GM23248 (cell line): ENCODE data around the gene OCEL1. TPM values are rescaled to one million over a fixed set of nuclear protein-coding genes. Genes with fewer than 3 reads are reported as not detected.
A peak's percentile ranks its signal among the peaks of the same experiment; 100 is the strongest.

Experiments
- DNase-seq: peaks from one replicate; pipeline ENCODE4 v3.0.0-alpha.2; 2015
- H2AFZ ChIP-seq: fragments of 200-600 bp; sonication (generic); 2 replicates; pipeline ENCODE4 v1.6.1; 2016; ENCODE audit warnings: antibody characterized with exemption
- H3F3A ChIP-seq: fragments of 200-600 bp; sonication (generic); 2 replicates; pipeline ENCODE4 v1.6.1; 2016; ENCODE audit warnings: mild to moderate bottlenecking, antibody characterized with exemption, mixed run types; ENCODE audit not compliant: insufficient read depth
- H3K27ac ChIP-seq: fragments of 200-600 bp; sonication (generic); 2 replicates; pipeline ENCODE4 v1.5.1; 2016; ENCODE audit warnings: mild to moderate bottlenecking
- H3K27me3 ChIP-seq: fragments of 200-600 bp; sonication (generic); replicated peaks from 2 replicates; pipeline ENCODE4 v1.6.1; 2016; ENCODE audit warnings: mild to moderate bottlenecking; ENCODE audit not compliant: insufficient read depth
- H3K36me3 ChIP-seq: fragments of 200-600 bp; sonication (generic); 2 replicates; pipeline ENCODE4 v1.6.1; 2016; ENCODE audit warnings: low read depth, mild to moderate bottlenecking
- H3K4me1 ChIP-seq: fragments of 200-600 bp; sonication (generic); 2 replicates; pipeline ENCODE4 v1.6.1; 2016; ENCODE audit warnings: mild to moderate bottlenecking; ENCODE audit not compliant: insufficient read depth
- H3K4me2 ChIP-seq: fragments of 200-600 bp; sonication (generic); one replicate; pipeline ENCODE4 v1.6.1; 2016; ENCODE audit warnings: mild to moderate bottlenecking; ENCODE audit not compliant: unreplicated experiment
- H3K4me3 ChIP-seq: fragments of 200-600 bp; sonication (generic); 2 replicates; pipeline ENCODE4 v1.5.1; 2016; ENCODE audit warnings: mild to moderate bottlenecking
- H3K79me2 ChIP-seq: fragments of 200-600 bp; sonication (generic); 2 replicates; pipeline ENCODE4 v1.6.1; 2016; ENCODE audit warnings: mild to moderate bottlenecking; ENCODE audit not compliant: insufficient read depth
- H3K9ac ChIP-seq: fragments of 200-600 bp; sonication (generic); 2 replicates; pipeline ENCODE4 v1.6.1; 2016; ENCODE audit warnings: mild to moderate bottlenecking
- H3K9me2 ChIP-seq: fragments of 200-600 bp; sonication (generic); 2 replicates; pipeline ENCODE4 v1.6.1; 2016; ENCODE audit warnings: mixed run types, mild to moderate bottlenecking, moderate library complexity; ENCODE audit not compliant: insufficient read depth
- H3K9me3 ChIP-seq: fragments of 200-600 bp; sonication (generic); one replicate; pipeline ENCODE4 v1.6.1; 2017; ENCODE audit warnings: low read depth
- H4K20me1 ChIP-seq: fragments of 200-600 bp; sonication (generic); 2 replicates; pipeline ENCODE4 v1.6.0; 2016; ENCODE audit not compliant: insufficient read depth
- EZH2 ChIP-seq: fragments of 200-600 bp; sonication (generic); IDR thresholded peaks from 2 replicates; pipeline ENCODE4 v1.6.1; 2018; ENCODE audit warnings: antibody characterized with exemption, mild to moderate bottlenecking; ENCODE audit not compliant: insufficient read depth, poor library complexity, severe bottlenecking
- EZH2phosphoT487 ChIP-seq: fragments of 200-600 bp; sonication (generic); IDR thresholded peaks from 2 replicates; pipeline ENCODE4 v1.6.1; 2018; ENCODE audit warnings: antibody characterized with exemption, moderate library complexity, mild to moderate bottlenecking, low read depth; ENCODE audit not compliant: insufficient read depth
- WGBS, 2 experiments: methylation state at CpG; one replicate each; pipeline ENCODE4 v1.1.6; 2015 to 2017; ENCODE audit warnings: low lambda C conversion rate in 2 of 2, low coverage in 1 of 2; ENCODE audit errors: missing lambda C conversion rate in 2 of 2; 5-methylcytosine and 5-hydroxymethylcytosine counted together
- in situ Hi-C: fragments of 300-500 bp; cut with MboI; formaldehyde crosslinking; loops from 2 replicates; pipeline ENCODE4 v1.15.0; 2020
- polyA plus RNA-seq: library from polyadenylated mRNA; unstranded; fragments of >200 nt; fragmentation: Nextera tagmentation; extraction: Ambion mirVana; gene quantifications from 2 replicates; pipeline ENCODE4 v1.2.1, GENCODE V29; 2016
- total RNA-seq: library from RNA; depleted of rRNA; stranded (reverse); fragments of >200 nt; shearing (Covaris generic); gene quantifications from 2 replicates; pipeline ENCODE4 v1.2.3, GENCODE V29; 2014

Gene OCEL1
- total and polyA plus RNA-seq, 2 experiments from 2014 or later: 1.8 to 17.1 TPM

DNA sequence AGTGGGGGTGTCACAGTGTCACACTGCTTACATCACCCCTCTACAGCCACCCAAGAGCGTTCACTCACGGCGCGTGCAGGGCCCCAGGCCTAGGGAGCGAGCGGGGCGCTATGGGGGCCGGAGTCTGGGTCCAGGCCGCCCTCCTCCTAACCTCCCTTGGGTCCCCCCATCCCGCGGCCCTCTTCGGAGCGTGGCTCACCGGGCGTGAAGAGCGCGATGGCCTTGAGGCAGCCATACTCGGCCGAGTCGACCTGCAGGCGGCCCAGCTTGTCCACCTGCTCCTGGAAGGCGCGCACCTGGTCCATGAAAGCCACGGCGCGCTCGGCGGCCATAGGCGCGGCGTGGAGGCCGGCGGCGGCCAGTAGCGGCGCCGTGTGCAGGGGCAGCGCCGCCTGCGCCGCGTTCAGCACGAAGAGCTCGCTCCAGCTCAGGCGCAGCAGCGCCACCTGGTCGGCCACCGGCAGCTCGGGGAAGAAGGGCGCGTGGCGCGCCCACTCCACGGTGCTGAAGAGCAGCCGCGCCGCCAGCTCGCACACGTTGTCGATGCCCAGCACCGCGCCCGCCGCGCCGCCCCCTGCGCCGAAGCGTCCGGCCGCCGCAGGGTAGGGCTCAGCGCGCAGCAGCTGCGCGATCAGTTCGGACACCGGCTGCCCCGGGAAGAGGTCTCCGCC is 9.4 kb downstream of the OCEL1 start:
- no peaks in the 10 kb centered on the region for H3K9me2 ChIP-seq
- H3K4me1 ChIP-seq: no peaks in the 10 kb centered on the region
- peaks cover 5% of the 10 kb centered on the region; the same call in 1 of the 2 replicates for H3K36me3 ChIP-seq
- H3K27me3 ChIP-seq: no peaks in the 10 kb centered on the region
- 7 to 11% methylated on average over 31 to 73 of the region's 80 CpGs for WGBS, 2 experiments
- no peaks in the 10 kb centered on the region for H3K9me3 ChIP-seq
- in situ Hi-C loops: no loop called here
- H3F3A ChIP-seq: no peaks in the 10 kb centered on the region
- 0 out of 2 replicates have a peak overlapping the region, but pooled peaks have one; percentile 19 for H3K27ac ChIP-seq
- H4K20me1 ChIP-seq: no peaks in the 10 kb centered on the region
- peak; percentile 90 for DNase-seq
- peaks cover 72% of the 10 kb centered on the region for H3K79me2 ChIP-seq
- TF ChIP-seq EZH2phosphoT487 (no peak), EZH2 (no peak)
- H3K9ac ChIP-seq: peak overlapping the region; percentile 52
- peak overlapping the region; percentile 63 for H2AFZ ChIP-seq
- peak overlapping the region; percentile 68 for H3K4me3 ChIP-seq
- H3K4me2 ChIP-seq: peak overlapping the region; percentile 73

DNA sequence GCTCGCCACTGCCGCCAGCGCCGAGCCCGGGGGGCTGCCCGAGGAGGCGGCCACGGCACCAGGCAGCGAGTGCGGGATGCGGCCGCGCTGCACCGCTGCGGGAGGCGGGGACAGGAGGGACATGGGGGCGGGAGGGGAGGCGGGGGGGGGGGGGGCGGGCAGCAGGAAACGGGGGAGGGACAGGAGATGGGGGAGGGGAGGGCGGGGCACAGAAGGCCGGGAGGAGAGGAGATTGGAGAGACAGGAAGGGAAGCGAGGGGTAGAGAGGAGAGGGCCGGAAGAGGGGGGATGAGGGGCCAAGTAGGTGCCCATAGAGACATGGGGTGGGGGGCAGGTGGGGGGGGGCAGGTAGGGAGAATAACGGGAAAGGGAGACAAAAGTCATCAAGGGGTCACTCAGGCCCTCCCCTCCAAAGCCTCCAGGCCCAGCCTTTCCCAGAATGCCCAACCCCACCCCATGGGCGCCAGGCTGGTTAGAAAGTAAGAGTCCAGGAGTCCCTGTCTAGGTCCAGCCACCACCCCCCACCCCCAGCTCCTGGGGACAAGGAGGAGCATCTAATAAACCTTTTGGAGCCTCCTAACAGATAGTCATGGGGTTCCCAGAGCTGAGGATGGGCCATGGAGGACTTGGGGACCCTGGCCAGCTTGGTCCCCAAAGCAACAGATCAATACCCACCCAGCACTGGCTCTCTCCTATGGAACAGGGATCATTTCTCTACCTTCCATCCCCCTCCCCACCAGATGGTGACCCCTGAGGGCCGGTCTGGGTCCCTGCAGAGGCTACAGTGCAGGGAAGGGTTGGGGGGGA is 10.1 kb downstream of the OCEL1 start:
- no peak overlapping the region for H3K27ac ChIP-seq
- peak overlapping the region; percentile 68 for H3K4me3 ChIP-seq
- H3K9me2 ChIP-seq: no peaks in the 10 kb centered on the region
- no peaks in the 10 kb centered on the region for H3K9me3 ChIP-seq
- no peaks in the 10 kb centered on the region for H4K20me1 ChIP-seq
- peaks cover 3% of the 10 kb centered on the region; the same call in 1 of the 2 replicates for H3K36me3 ChIP-seq
- no peaks in the 10 kb centered on the region for H3F3A ChIP-seq
- peak overlapping the region; percentile 52 for H3K9ac ChIP-seq
- H2AFZ ChIP-seq: peak overlapping the region; percentile 63; the same call in 1 of the 2 replicates
- no peak for DNase-seq
- in situ Hi-C loops: no loop called here
- H3K79me2 ChIP-seq: peaks cover 74% of the 10 kb centered on the region
- peak overlapping the region; percentile 73 for H3K4me2 ChIP-seq
- H3K27me3 ChIP-seq: no peaks in the 10 kb centered on the region
- 8 to 18% methylated on average over 10 to 26 of the region's 27 CpGs for WGBS, 2 experiments
- H3K4me1 ChIP-seq: no peaks in the 10 kb centered on the region
- TF ChIP-seq EZH2 (no peak), EZH2phosphoT487 (no peak)

DNA sequence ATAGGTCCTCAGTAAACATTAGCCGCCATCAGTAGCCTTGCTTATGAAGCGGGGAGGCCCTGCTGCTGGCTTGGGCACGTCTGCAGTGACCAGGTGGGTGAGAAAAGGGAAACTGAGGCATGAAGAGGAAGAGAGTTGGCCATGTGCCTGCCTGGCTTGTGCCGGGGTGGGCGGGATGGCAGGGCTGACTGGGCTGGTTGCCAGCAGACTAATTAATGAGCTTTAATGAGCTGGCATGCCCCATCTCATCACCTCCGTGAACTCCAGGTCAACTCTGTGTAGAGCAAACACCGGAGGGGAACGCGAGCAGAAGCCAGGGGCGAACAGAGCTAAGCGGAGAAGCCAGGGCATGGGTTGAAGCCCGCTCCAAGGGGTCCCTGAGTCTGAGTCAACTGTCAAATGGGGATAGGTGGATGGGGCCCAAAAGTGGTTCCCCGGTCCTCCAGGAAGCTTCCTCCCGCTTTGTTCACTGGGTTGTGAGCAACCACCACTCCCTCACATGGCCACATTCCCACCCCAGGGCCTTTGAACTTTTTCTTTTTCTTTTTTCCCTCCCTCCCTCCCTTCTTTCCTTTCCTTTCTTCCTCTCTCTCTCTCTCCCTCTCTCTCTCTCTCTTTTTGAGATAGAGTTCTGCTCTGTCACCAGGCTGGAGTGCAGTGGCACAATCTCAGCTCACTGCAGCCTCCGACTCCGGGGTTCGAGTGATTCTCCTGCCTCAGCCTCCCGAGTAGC is 11.0 kb downstream of the OCEL1 start:
- in situ Hi-C loops: no loop called here
- Histone ChIP-seq H3K79me2 (peaks cover 76% of the 10 kb centered on the region), H3K27ac (no peak overlapping the region), H3K36me3 (no peaks in the 10 kb centered on the region; the same call in 1 of the 2 replicates), H3K4me3 (no peak overlapping the region), H3K4me1 (0 out of 2 replicates have a peak, but pooled peaks cover 6% of the 10 kb centered on the region), H4K20me1 (no peaks in the 10 kb centered on the region), H3F3A (no peaks in the 10 kb centered on the region), H3K9ac (no peak overlapping the region), H3K9me3 (no peaks in the 10 kb centered on the region), H3K4me2 (no peak overlapping the region), H3K9me2 (no peaks in the 10 kb centered on the region), H2AFZ (no peak overlapping the region), H3K27me3 (no peaks in the 10 kb centered on the region)
- DNase-seq: no peak
- WGBS, 2 experiments: 86 to 89% methylated on average over 17 to 18 of the region's 18 CpGs
- no peak for TF ChIP-seq EZH2
- no peak for TF ChIP-seq EZH2phosphoT487
